Right lobe of liver (tissue), 4 donors: ENCODE data around the gene ARMC7.
"Not testable (repeated sequence)": the region's sequence is repeated elsewhere in the genome, so short reads cannot be mapped to it uniquely, and the experiment has no call there.

Source experiments
- POLR2A ChIP-seq: fragments of 450-650 bp; IDR thresholded peaks from one replicate; pipeline ENCODE4 v1.6.1; 2017; ENCODE audit warnings: antibody characterized with exemption, mild to moderate bottlenecking
- TF ChIP-seq, protein P1 (sequence below), 4 donors: fragments of 200-600 bp in 3 of 4; fragments of 450-650 bp in 1 of 4; IDR thresholded peaks; one replicate each; pipeline versions ENCODE4 v1.5.1 to v1.8.0; 2016 to 2022; ENCODE audit warnings: antibody characterized with exemption in 4 of 4, mild to moderate bottlenecking in 2 of 4
- donor health status: DM: no; HTN: no; CAD: no.
- donor health status: DM: no; HTN: no; CAD: no.
- donor health status: DM: no; HTN: yes; CAD: no.

DNA sequence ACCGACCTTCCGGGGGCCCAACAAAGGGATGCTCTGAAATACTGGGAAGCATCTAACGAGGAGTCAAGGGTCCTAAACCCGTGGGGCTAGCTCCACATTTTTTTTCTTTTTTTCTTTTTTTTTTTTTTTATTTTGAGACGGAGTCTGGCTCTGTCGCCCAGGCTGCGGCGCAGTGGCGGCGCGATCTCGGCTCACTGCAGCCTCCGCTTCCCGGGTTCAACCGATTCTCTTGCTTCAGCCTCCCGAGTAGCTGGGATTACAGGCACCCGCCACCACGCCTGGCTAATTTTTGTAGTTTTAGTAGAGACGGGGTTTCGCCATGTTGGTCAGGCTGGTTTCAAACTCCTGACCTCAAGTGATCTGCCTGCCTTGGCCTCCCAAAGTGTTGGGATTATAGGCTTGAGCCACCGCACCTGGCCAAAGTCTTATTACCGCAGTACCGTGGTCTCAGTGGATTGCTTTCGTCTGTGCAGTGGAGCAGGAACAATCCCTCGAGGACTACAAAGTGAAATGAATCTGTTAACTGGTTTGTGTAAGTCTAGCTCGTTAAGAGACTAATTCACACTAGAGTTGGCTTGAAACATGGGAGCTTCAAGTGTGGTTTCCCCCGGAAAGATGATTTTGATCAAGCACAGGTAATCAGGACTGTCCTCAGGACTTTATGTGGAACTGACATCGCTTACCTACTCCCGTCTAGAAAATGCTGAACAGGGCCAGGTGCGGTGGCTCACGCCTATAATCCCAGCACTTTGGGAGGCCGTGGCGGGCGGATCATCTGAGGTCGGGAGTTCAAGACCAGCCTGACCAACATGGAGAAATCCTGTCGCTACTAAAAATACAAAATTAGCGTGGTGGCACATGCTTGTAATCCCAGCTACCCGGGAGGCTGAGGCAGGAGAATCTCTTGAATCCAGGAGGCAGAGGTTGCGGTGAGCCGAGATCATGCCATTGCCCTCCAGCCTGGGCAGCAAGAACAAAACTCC, 22.5 kb downstream of the ARMC7 start:
- TF ChIP-seq, protein P1, sequence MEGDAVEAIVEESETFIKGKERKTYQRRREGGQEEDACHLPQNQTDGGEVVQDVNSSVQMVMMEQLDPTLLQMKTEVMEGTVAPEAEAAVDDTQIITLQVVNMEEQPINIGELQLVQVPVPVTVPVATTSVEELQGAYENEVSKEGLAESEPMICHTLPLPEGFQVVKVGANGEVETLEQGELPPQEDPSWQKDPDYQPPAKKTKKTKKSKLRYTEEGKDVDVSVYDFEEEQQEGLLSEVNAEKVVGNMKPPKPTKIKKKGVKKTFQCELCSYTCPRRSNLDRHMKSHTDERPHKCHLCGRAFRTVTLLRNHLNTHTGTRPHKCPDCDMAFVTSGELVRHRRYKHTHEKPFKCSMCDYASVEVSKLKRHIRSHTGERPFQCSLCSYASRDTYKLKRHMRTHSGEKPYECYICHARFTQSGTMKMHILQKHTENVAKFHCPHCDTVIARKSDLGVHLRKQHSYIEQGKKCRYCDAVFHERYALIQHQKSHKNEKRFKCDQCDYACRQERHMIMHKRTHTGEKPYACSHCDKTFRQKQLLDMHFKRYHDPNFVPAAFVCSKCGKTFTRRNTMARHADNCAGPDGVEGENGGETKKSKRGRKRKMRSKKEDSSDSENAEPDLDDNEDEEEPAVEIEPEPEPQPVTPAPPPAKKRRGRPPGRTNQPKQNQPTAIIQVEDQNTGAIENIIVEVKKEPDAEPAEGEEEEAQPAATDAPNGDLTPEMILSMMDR (IDR thresholded peaks at IDR 0.05): not testable (repeated sequence)
- TF ChIP-seq POLR2A: not testable (repeated sequence)
